Renal cortical epithelial cell (primary cell): Measurements from ENCODE around the gene NRAP. TPM values are rescaled to one million over a fixed set of nuclear protein-coding genes. Genes with fewer than 3 reads are reported as not detected.

Experiments used
- total RNA-seq: library from RNA; depleted of rRNA; stranded (reverse); fragments of >200 nt; gene quantifications from 2 replicates; pipeline ENCODE4 v1.2.3, GENCODE V29; 2014

NRAP gene
- total RNA-seq, 1 donor from 2014 or later = under 0.01 TPM

Other genes with a start within 250 kb of the NRAP start
- 0.17 and 28.8 TPM in 2 replicates for gene HABP2, start 111.0 kb downstream of the NRAP start, total RNA-seq
- gene CASP7, start 15.9 kb upstream of the NRAP start, total RNA-seq = 41.2 and 48.6 TPM in 2 replicates
- under 0.01 and 0.45 TPM in 2 replicates for gene PLEKHS1, start 87.6 kb upstream of the NRAP start, total RNA-seq
- 9.2 and 10.2 TPM in 2 replicates for gene DCLRE1A, start 190.0 kb upstream of the NRAP start, total RNA-seq
- gene NHLRC2, start 190.6 kb upstream of the NRAP start, total RNA-seq = 13.2 and 17.9 TPM in 2 replicates